K562 (cell line): ENCODE data around the gene C19orf85. TPM values are rescaled to one million over a fixed set of nuclear protein-coding genes. Genes with fewer than 3 reads are reported as not detected.
A peak's percentile ranks its signal among the peaks of the same experiment; 100 is the strongest.

ENCODE experiments used
- ATAC-seq: fragments of 200-7000 bp; cut with Tn5 transposase; 3 replicates; pipeline ENCODE4 v1.9.1; 2020; ENCODE audit warnings: moderate library complexity
- BruUV-seq: library from RNA; stranded (reverse); fragments of 400-500 nt; replicated peaks from 2 replicates; lab custom pipeline; 2021; lab: Mats Ljungman, UMichigan
- CTCF ChIA-PET: fragments of 300-600 bp; formaldehyde crosslinking; extraction: SDS; loops from one replicate; lab custom pipeline; 2021; ENCODE audit warnings: low intra/inter-chr PET ratio; lab: Yijun Ruan, JAX
- POLR2A ChIA-PET: fragments of 300-600, 350-650 bp; sonication (Branson Sonifier 250); formaldehyde crosslinking; extraction: SDS; loops from one replicate; lab custom pipeline; 2021; ENCODE audit warnings: antibody characterized with exemption, inconsistent platforms; lab: Yijun Ruan, JAX
- DNase-seq, 4 experiments: peaks; one replicate each; pipeline versions ENCODE4 v3.0.0 to v3.0.0-alpha.2; 2011 to 2018; ENCODE audit warnings: low spot score in 3 of 4, mixed read lengths in 3 of 4; ENCODE audit errors: extremely low read depth in 1 of 4
- FAIRE-seq: peaks from 2 replicates; lab custom pipeline; 2011; peaks lifted over from hg19 to GRCh38; lab: Jason Lieb, UNC
- H2AFZ ChIP-seq: 2 replicates; pipeline ENCODE4 v1.6.0; 2011; ENCODE audit warnings: low read depth, low read length, control low read depth, inconsistent platforms
- H3K27ac ChIP-seq: fragments of 200-600 bp; 3 replicates; pipeline ENCODE4 v1.8.0; 2011; ENCODE audit warnings: low read depth, mild to moderate bottlenecking, control low read depth, inconsistent platforms, low read length, moderate library complexity, mixed read lengths; ENCODE audit errors: extremely low read depth
- H3K27me3 ChIP-seq, 2 experiments: fragments of 300-600 bp in 1 of 2; 2 replicates in 1 of 2; 3 replicates in 1 of 2; pipeline versions ENCODE4 v1.6.0 to v1.8.0; 2011; ENCODE audit warnings: inconsistent platforms in 2 of 2, low read length in 2 of 2, mild to moderate bottlenecking in 1 of 2, mixed read lengths in 1 of 2, moderate library complexity in 1 of 2; ENCODE audit not compliant: control insufficient read depth in 2 of 2, insufficient read depth in 2 of 2
- H3K36me3 ChIP-seq: fragments of 300-600 bp; 3 replicates; pipeline ENCODE4 v1.8.0; 2011; ENCODE audit warnings: mild to moderate bottlenecking, low read length, inconsistent platforms; ENCODE audit not compliant: control insufficient read depth, insufficient read depth
- H3K4me1 ChIP-seq, 2 experiments: fragments of 200-600 bp in 1 of 2; replicated peaks in 1 of 2; 2 replicates in 1 of 2; 3 replicates in 1 of 2; pipeline versions ENCODE4 v1.5.1 to v1.8.0; 2011; ENCODE audit warnings: inconsistent platforms in 2 of 2, low read length in 2 of 2, mild to moderate bottlenecking in 1 of 2, mixed read lengths in 1 of 2, moderate library complexity in 1 of 2; ENCODE audit not compliant: control insufficient read depth in 2 of 2, insufficient read depth in 2 of 2
- H3K4me2 ChIP-seq: 2 replicates; pipeline ENCODE4 v1.6.1; 2011; ENCODE audit warnings: low read length, control low read depth, inconsistent platforms, mixed read lengths; ENCODE audit not compliant: insufficient read depth
- H3K4me3 ChIP-seq: fragments of 200-600 bp; sonication (generic), shearing (Covaris generic); 2 replicates; pipeline ENCODE4 v1.5.1; 2016; ENCODE audit warnings: control low read depth, inconsistent platforms
- H3K79me2 ChIP-seq: fragments of 200-600 bp; 3 replicates; pipeline ENCODE4 v1.8.0; 2011; ENCODE audit warnings: low read length, inconsistent platforms; ENCODE audit not compliant: control insufficient read depth, insufficient read depth
- H3K9ac ChIP-seq, 2 experiments: 2 replicates each; pipeline versions ENCODE4 v1.6.0 to v1.6.1; 2011; ENCODE audit warnings: low read depth in 2 of 2, low read length in 2 of 2, control low read depth in 1 of 2, inconsistent platforms in 1 of 2, mild to moderate bottlenecking in 1 of 2, mixed read lengths in 1 of 2; ENCODE audit not compliant: insufficient read depth in 1 of 2
- H3K9me1 ChIP-seq: one replicate; pipeline ENCODE4 v1.6.0; 2011; ENCODE audit warnings: inconsistent platforms, mild to moderate bottlenecking, low read length, moderate library complexity; ENCODE audit not compliant: control insufficient read depth, insufficient read depth
- H3K9me3 ChIP-seq: replicated peaks from 2 replicates; pipeline ENCODE4 v1.5.1; 2011; ENCODE audit warnings: low read depth, low read length, inconsistent platforms; ENCODE audit not compliant: control insufficient read depth, insufficient read depth
- H4K20me1 ChIP-seq: replicated peaks from 2 replicates; pipeline ENCODE4 v1.6.1; 2011; ENCODE audit warnings: low read length, inconsistent platforms, mixed read lengths; ENCODE audit not compliant: control insufficient read depth, insufficient read depth
- PRMT5 ChIP-seq: sonication (generic); formaldehyde crosslinking; IDR thresholded peaks from 2 replicates; pipeline ENCODE4 v1.5.0; 2020; ENCODE audit warnings: missing genetic modification reagents
- ZBTB7A ChIP-seq: IDR thresholded peaks from 2 replicates; pipeline ENCODE4 v1.6.1; 2011; ENCODE audit warnings: low read depth, mild to moderate bottlenecking, low read length, moderate library complexity, borderline replicate concordance; ENCODE audit not compliant: control insufficient read depth
- ZNF24 ChIP-seq: fragments of 450-650 bp; IDR thresholded peaks from 2 replicates; pipeline ENCODE4 v1.6.1; 2016
- WGBS: fragments of 100-300 bp; shearing (Covaris generic); methylation state at CpG from one replicate; pipeline ENCODE4 v1.1.6; 2016; ENCODE audit warnings: low coverage, mixed read lengths; ENCODE audit not compliant: insufficient coverage; ENCODE audit errors: missing lambda C conversion rate; 5-methylcytosine and 5-hydroxymethylcytosine counted together
- in situ Hi-C: fragments of 300-500 bp; cut with MboI; formaldehyde crosslinking; loops from 4 replicates; pipeline ENCODE4 v1.15.0; 2018; ENCODE audit warnings: inconsistent platforms, mixed read lengths
- intact Hi-C: fragments of 100-400 bp; cut with micrococcal nuclease; formaldehyde crosslinking; loops from 2 replicates; pipeline ENCODE4 v1.14.2; 2022
- polyA plus RNA-seq, 8 experiments: library from polyadenylated mRNA; depleted of rRNA in 4 of 8; stranded (reverse) in 5 of 8; unstranded in 3 of 8; fragments of >200 nt; fragmentation: Nextera tagmentation in 2 of 8; fragmentation: Illumina TruSeq in 1 of 8; extraction: Ambion mirVana in 2 of 8; extraction: Trizol in 1 of 8; gene quantifications; 2 replicates each; pipeline versions ENCODE4 v1.2.1 to v1.2.3, GENCODE V29; 2011 to 2014; ENCODE audit warnings: inconsistent platforms in 1 of 8, missing spikeins in 1 of 8
- total RNA-seq, 7 experiments: library from RNA; depleted of rRNA in 6 of 7; stranded (reverse); fragments of >200 nt in 6 of 7; fragmentation: Illumina TruSeq in 2 of 7; extraction: Trizol in 2 of 7; gene quantifications; 2 replicates each; pipeline versions ENCODE4 v1.2.1 to v1.2.3, GENCODE V29; 2011 to 2021; ENCODE audit warnings: low replicate concordance in 1 of 7
- TF ChIP-seq, protein P1 (sequence below): fragments of 250-450 bp; sonication (Bioruptor Pico); IDR thresholded peaks from 2 replicates; pipeline ENCODE4 v1.4.0; 2020; ENCODE audit warnings: mild to moderate bottlenecking

C19orf85 gene
- total and polyA plus RNA-seq, 9 of the 15 experiments (the other 6 are each of a cell fraction or from before 2014, with no cell fraction given) = not detected

DNA sequence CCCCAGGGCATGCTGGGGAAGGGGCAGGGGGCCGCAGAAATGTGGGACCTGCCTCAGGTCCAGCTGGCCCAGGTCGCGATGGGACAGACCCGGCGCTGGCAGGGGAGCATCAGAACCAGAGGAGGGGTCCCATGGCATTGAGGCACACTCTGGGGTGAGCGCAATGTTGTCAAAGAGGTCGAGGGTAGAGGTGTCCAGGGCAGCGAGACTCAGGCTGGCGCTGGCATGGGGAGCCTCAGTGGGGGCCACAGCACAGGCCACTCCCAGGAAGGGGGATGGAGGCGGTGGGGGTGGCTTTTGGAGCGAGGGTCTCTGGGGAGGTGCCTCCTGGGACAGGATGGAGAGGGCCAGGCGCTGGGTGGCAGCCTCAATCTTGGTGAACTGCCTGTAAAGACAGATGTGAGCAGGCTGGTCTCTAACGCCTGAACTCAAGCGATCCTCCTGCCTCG, 944 bp downstream of the C19orf85 start:
- ATAC-seq = no peak
- Histone ChIP-seq H3K27me3 (no peaks in the 10 kb centered on the region), H3K36me3 (peaks cover 11% of the 10 kb centered on the region; the same call in 2 of the 3 replicates), H3K27ac (no peak overlapping the region), H4K20me1 (no peaks in the 10 kb centered on the region), H3K9me1 (no peaks in the 10 kb centered on the region), H2AFZ (no peak overlapping the region), H3K4me3 (no peak overlapping the region), H3K9ac (peak overlapping the region in 1 of 2 experiments; percentile 46; a peak in 2 of 4 replicates), H3K4me2 (no peak overlapping the region), H3K4me1 (peaks cover 41 to 84% of the 10 kb centered on the region in 2 experiments)
- DNase-seq = no peak
- in situ Hi-C loops (no loop called here), intact Hi-C loops (no loop called here)
- ChIA-PET CTCF (no interaction called here), POLR2A (no interaction called here)
- WGBS = 79% methylated on average over 13 of the region's 15 CpGs
- BruUV-seq = no TSS peak
- TF ChIP-seq, protein P1, sequence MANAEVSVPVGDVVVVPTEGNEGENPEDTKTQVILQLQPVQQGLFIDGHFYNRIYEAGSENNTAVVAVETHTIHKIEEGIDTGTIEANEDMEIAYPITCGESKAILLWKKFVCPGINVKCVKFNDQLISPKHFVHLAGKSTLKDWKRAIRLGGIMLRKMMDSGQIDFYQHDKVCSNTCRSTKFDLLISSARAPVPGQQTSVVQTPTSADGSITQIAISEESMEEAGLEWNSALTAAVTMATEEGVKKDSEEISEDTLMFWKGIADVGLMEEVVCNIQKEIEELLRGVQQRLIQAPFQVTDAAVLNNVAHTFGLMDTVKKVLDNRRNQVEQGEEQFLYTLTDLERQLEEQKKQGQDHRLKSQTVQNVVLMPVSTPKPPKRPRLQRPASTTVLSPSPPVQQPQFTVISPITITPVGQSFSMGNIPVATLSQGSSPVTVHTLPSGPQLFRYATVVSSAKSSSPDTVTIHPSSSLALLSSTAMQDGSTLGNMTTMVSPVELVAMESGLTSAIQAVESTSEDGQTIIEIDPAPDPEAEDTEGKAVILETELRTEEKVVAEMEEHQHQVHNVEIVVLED (CRISPR knock-in tag) = no peak
- 0 out of 2 replicates have a peak, but pooled peaks have one; percentile 9 for TF ChIP-seq ZBTB7A
- no peak for TF ChIP-seq PRMT5 (CRISPR knock-in tag)
- no peak for TF ChIP-seq ZNF24
- TF ChIP-seq, all 486 proteins: peak for 1
- FAIRE-seq = no peak
- Histone ChIP-seq H3K9me3 (no peaks in the 10 kb centered on the region), H3K79me2 (peaks cover 32% of the 10 kb centered on the region)
